SU-DHL-6 (cell line): ENCODE data around the gene TSPO.

Experiments
- EZH2phosphoT487 ChIP-seq: fragments of 200-600 bp; sonication (generic), shearing (Covaris generic); conservative IDR thresholded peaks from 2 replicates; pipeline ENCODE4 v1.6.1; 2018; ENCODE audit warnings: mild to moderate bottlenecking, antibody characterized with exemption, low read length, moderate library complexity, mixed read lengths
- TF ChIP-seq, protein P1 (sequence below): fragments of 200-600 bp; sonication (generic); IDR thresholded peaks from one replicate; pipeline ENCODE4 v1.5.1; 2017; ENCODE audit warnings: antibody characterized with exemption, mild to moderate bottlenecking, low read length, moderate library complexity; ENCODE audit not compliant: insufficient read depth, poor library complexity, severe bottlenecking

DNA sequence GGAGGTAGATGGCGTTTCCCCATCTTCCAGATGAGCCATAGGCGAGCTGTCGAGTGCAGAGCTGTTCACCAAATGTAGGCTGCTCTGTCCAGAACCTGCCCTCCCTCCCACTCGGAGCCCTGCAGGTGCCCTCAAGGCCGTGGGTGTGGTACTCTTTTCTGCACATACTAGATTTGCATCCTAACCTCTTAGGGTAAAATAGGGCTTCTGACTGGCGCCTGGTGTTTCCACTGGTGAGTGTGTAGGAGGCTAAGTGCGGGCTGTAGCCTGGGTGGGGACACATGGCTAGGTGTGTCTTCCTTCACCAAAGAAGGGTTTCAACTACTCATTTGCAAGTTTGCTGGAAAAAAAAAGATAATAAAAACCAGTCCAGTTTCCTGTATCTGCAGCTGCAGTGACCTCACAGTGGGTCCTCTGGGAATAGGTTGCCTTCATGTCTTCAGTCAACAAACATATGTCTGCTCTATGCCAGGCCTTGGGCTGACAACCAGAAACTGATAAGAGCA is 32.4 kb upstream of the TSPO start:
- TF ChIP-seq, protein P1, sequence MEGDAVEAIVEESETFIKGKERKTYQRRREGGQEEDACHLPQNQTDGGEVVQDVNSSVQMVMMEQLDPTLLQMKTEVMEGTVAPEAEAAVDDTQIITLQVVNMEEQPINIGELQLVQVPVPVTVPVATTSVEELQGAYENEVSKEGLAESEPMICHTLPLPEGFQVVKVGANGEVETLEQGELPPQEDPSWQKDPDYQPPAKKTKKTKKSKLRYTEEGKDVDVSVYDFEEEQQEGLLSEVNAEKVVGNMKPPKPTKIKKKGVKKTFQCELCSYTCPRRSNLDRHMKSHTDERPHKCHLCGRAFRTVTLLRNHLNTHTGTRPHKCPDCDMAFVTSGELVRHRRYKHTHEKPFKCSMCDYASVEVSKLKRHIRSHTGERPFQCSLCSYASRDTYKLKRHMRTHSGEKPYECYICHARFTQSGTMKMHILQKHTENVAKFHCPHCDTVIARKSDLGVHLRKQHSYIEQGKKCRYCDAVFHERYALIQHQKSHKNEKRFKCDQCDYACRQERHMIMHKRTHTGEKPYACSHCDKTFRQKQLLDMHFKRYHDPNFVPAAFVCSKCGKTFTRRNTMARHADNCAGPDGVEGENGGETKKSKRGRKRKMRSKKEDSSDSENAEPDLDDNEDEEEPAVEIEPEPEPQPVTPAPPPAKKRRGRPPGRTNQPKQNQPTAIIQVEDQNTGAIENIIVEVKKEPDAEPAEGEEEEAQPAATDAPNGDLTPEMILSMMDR, result no peak
- TF ChIP-seq EZH2phosphoT487, result no peak
